IMR-90 (cell line): ENCODE data around the gene MYO9B. TPM values are rescaled to one million over a fixed set of nuclear protein-coding genes. Genes with fewer than 3 reads are reported as not detected.

ENCODE experiments used
- ATAC-seq: fragments of 200-7000 bp; cut with Tn5 transposase; 2 replicates; pipeline ENCODE4 v1.9.1; 2020; ENCODE audit warnings: low read depth, mild to moderate bottlenecking, moderate library complexity
- BruUV-seq: library from RNA; stranded (reverse); fragments of 400-500 nt; replicated peaks from 2 replicates; lab custom pipeline; 2021; lab: Mats Ljungman, UMichigan
- CTCF ChIA-PET: fragments of 300-600 bp; formaldehyde crosslinking; extraction: SDS; loops from one replicate; lab custom pipeline; 2021; ENCODE audit warnings: antibody characterized with exemption; lab: Yijun Ruan, JAX
- POLR2A ChIA-PET: fragments of 300-600 bp; sonication (Branson Sonifier 250); formaldehyde crosslinking; loops from one replicate; lab custom pipeline; 2022; ENCODE audit warnings: antibody characterized with exemption; ENCODE audit not compliant: unreplicated experiment; lab: Charles Lee
- DNase-seq: peaks from one replicate; pipeline ENCODE4 v3.0.0; 2013
- H2AFZ ChIP-seq: replicated peaks from 2 replicates; pipeline ENCODE3; 2013; ENCODE audit warnings: low read length, mild to moderate bottlenecking; ENCODE audit not compliant: poor library complexity
- H2AK5ac ChIP-seq: 2 replicates; pipeline ENCODE4 v1.6.1; 2013; ENCODE audit warnings: low read depth, low read length, inconsistent platforms
- H2AK9ac ChIP-seq: replicated peaks from 2 replicates; pipeline ENCODE3; 2013; ENCODE audit warnings: mild to moderate bottlenecking, low read depth, low read length, moderate library complexity; ENCODE audit not compliant: poor library complexity
- H2BK120ac ChIP-seq: 2 replicates; pipeline ENCODE4 v1.6.1; 2013; ENCODE audit warnings: low read depth, low read length, inconsistent platforms
- H2BK15ac ChIP-seq: 3 replicates; pipeline ENCODE4 v1.6.1; 2013; ENCODE audit warnings: low read depth, low read length, inconsistent platforms
- H2BK20ac ChIP-seq: 2 replicates; pipeline ENCODE4 v1.6.1; 2013; ENCODE audit warnings: low read depth, mild to moderate bottlenecking, inconsistent platforms, low read length, moderate library complexity
- H2BK5ac ChIP-seq: 2 replicates; pipeline ENCODE4 v1.6.1; 2013; ENCODE audit warnings: mild to moderate bottlenecking, low read depth, low read length, inconsistent platforms; ENCODE audit not compliant: poor library complexity, severe bottlenecking
- H3K14ac ChIP-seq: replicated peaks from 2 replicates; pipeline ENCODE4 v1.6.1; 2013; ENCODE audit warnings: low read depth, low read length, inconsistent platforms
- H3K18ac ChIP-seq: 2 replicates; pipeline ENCODE4 v1.6.1; 2013; ENCODE audit warnings: low read depth, low read length, control low read depth
- H3K23ac ChIP-seq: 2 replicates; pipeline ENCODE4 v1.6.1; 2013; ENCODE audit warnings: low read depth, low read length, inconsistent platforms
- H3K27ac ChIP-seq: 2 replicates; pipeline ENCODE4 v1.5.1; 2013; ENCODE audit warnings: mild to moderate bottlenecking, control low read depth, low read length; ENCODE audit not compliant: insufficient read depth
- H3K27me3 ChIP-seq: 2 replicates; pipeline ENCODE4 v1.6.1; 2013; ENCODE audit warnings: low read length; ENCODE audit not compliant: control insufficient read depth, insufficient read depth
- H3K36me3 ChIP-seq: 2 replicates; pipeline ENCODE4 v1.6.1; 2013; ENCODE audit warnings: low read length, mixed read lengths; ENCODE audit not compliant: control insufficient read depth, insufficient read depth
- H3K4ac ChIP-seq: 2 replicates; pipeline ENCODE4 v1.6.1; 2013; ENCODE audit warnings: low read depth, low read length, inconsistent platforms
- H3K4me1 ChIP-seq: 2 replicates; pipeline ENCODE4 v1.6.1; 2013; ENCODE audit warnings: low read length, mixed read lengths; ENCODE audit not compliant: control insufficient read depth, insufficient read depth
- H3K4me2 ChIP-seq: 2 replicates; pipeline ENCODE4 v1.6.1; 2013; ENCODE audit warnings: low read depth, mild to moderate bottlenecking, control low read depth, low read length, moderate library complexity
- H3K4me3 ChIP-seq: 2 replicates; pipeline ENCODE4 v1.5.1; 2013; ENCODE audit warnings: low read depth, mild to moderate bottlenecking, control low read depth, low read length, moderate library complexity; ENCODE audit not compliant: insufficient read depth
- H3K56ac ChIP-seq: 2 replicates; pipeline ENCODE4 v1.6.1; 2013; ENCODE audit warnings: low read length, inconsistent platforms; ENCODE audit not compliant: insufficient read depth; ENCODE audit errors: extremely low read depth
- H3K79me1 ChIP-seq, 2 experiments: 2 replicates each; pipeline ENCODE4 v1.6.1; 2013; ENCODE audit warnings: low read length in 2 of 2, inconsistent platforms in 1 of 2, low read depth in 1 of 2
- H3K9ac ChIP-seq: 2 replicates; pipeline ENCODE4 v1.6.1; 2013; ENCODE audit warnings: low read depth, low read length, control low read depth
- H3K9me1 ChIP-seq: 2 replicates; pipeline ENCODE4 v1.6.1; 2013; ENCODE audit warnings: low read length, inconsistent platforms; ENCODE audit not compliant: insufficient read depth
- H3K9me3 ChIP-seq: 2 replicates; pipeline ENCODE4 v1.6.1; 2013; ENCODE audit warnings: low read length; ENCODE audit not compliant: control insufficient read depth, insufficient read depth
- H4K20me1 ChIP-seq: 2 replicates; pipeline ENCODE4 v1.6.1; 2013; ENCODE audit warnings: low read length, inconsistent platforms; ENCODE audit not compliant: insufficient read depth
- H4K5ac ChIP-seq: 2 replicates; pipeline ENCODE4 v1.6.1; 2013; ENCODE audit warnings: mild to moderate bottlenecking, low read depth, low read length, control low read depth
- H4K8ac ChIP-seq, 2 experiments: 2 replicates each; pipeline ENCODE4 v1.6.1; 2013; ENCODE audit warnings: low read depth in 2 of 2, low read length in 2 of 2, control low read depth in 1 of 2, inconsistent platforms in 1 of 2
- H4K91ac ChIP-seq: 2 replicates; pipeline ENCODE4 v1.6.1; 2013; ENCODE audit warnings: low read depth, low read length, inconsistent platforms; ENCODE audit not compliant: insufficient read depth
- BHLHE40 ChIP-seq: fragments of 150-350 bp; IDR thresholded peaks from 2 replicates; pipeline ENCODE4 v1.6.1; 2016; ENCODE audit warnings: mild to moderate bottlenecking, low read depth, low read length
- CEBPB ChIP-seq: IDR thresholded peaks from 2 replicates; pipeline ENCODE4 v1.6.1; 2012; ENCODE audit warnings: low read depth, low read length, improper control_type of control experiment
- CHD1 ChIP-seq: IDR thresholded peaks from 2 replicates; pipeline ENCODE4 v1.6.1; 2012; ENCODE audit warnings: low read depth, low read length, improper control_type of control experiment
- CTCF ChIP-seq: conservative IDR thresholded peaks from 2 replicates; pipeline ENCODE4 v1.5.1; 2012; ENCODE audit warnings: mild to moderate bottlenecking, low read depth, low read length, improper control_type of control experiment
- ELK1 ChIP-seq: fragments of 150-350 bp; IDR thresholded peaks from 2 replicates; pipeline ENCODE4 v1.6.1; 2016; ENCODE audit warnings: low read depth, mild to moderate bottlenecking, low read length, moderate library complexity, borderline replicate concordance
- FOS ChIP-seq: fragments of 150-350 bp; IDR thresholded peaks from 2 replicates; pipeline ENCODE4 v1.6.1; 2016; ENCODE audit warnings: low read depth, low read length
- MAFK ChIP-seq: IDR thresholded peaks from 2 replicates; pipeline ENCODE4 v1.6.1; 2012; ENCODE audit warnings: low read depth, low read length, improper control_type of control experiment
- MAZ ChIP-seq: IDR thresholded peaks from 2 replicates; pipeline ENCODE4 v1.6.1; 2012; ENCODE audit warnings: low read depth, mild to moderate bottlenecking, low read length, improper control_type of control experiment, moderate library complexity, borderline replicate concordance
- MXI1 ChIP-seq: IDR thresholded peaks from 2 replicates; pipeline ENCODE4 v1.6.1; 2012; ENCODE audit warnings: low read depth, mild to moderate bottlenecking, low read length, moderate library complexity, borderline replicate concordance
- NFE2L2 ChIP-seq: fragments of 150-350 bp; IDR thresholded peaks from 2 replicates; pipeline ENCODE4 v1.6.1; 2016; ENCODE audit warnings: low read depth, mild to moderate bottlenecking, low read length
- POLR2A ChIP-seq: IDR thresholded peaks from 2 replicates; pipeline ENCODE4 v1.6.1; 2012; ENCODE audit warnings: mild to moderate bottlenecking, low read depth, low read length
- RAD21 ChIP-seq: IDR thresholded peaks from 2 replicates; pipeline ENCODE4 v1.6.1; 2012; ENCODE audit warnings: low read length, improper control_type of control experiment
- RCOR1 ChIP-seq: IDR thresholded peaks from 2 replicates; pipeline ENCODE4 v1.6.1; 2012; ENCODE audit warnings: mild to moderate bottlenecking, low read length, improper control_type of control experiment; ENCODE audit not compliant: insufficient replicate concordance
- RFX5 ChIP-seq: IDR thresholded peaks from 2 replicates; pipeline ENCODE4 v1.8.0; 2012; ENCODE audit warnings: low read depth, mild to moderate bottlenecking, low read length, moderate library complexity
- SMC3 ChIP-seq: fragments of 150-350 bp; IDR thresholded peaks from 2 replicates; pipeline ENCODE4 v1.6.1; 2016; ENCODE audit warnings: low read depth, mild to moderate bottlenecking, antibody characterized with exemption, low read length, moderate library complexity
- WGBS, 2 experiments: methylation state at CpG; one replicate each; pipeline versions ENCODE4 v1.1.5 to v1.1.7; 2013; ENCODE audit warnings: missing lambda C conversion rate in 2 of 2; ENCODE audit not compliant: insufficient read length in 1 of 2; ENCODE audit errors: extremely low coverage in 2 of 2; 5-methylcytosine and 5-hydroxymethylcytosine counted together
- dilution Hi-C: fragments of 300-500 bp; cut with HindIII; formaldehyde crosslinking; loops from one replicate; pipeline ENCODE4 v1.14.3; 2018; ENCODE audit warnings: low sequenced_read_pairs; ENCODE audit not compliant: unreplicated experiment
- in situ Hi-C: fragments of 300-500 bp; cut with MboI; formaldehyde crosslinking; loops from 3 replicates; pipeline ENCODE4 v1.14.3; 2019; ENCODE audit warnings: low sequenced_read_pairs, inconsistent platforms, mixed read lengths
- intact Hi-C: fragments of 100-400 bp; cut with micrococcal nuclease; formaldehyde crosslinking; loops from 2 replicates; pipeline ENCODE4 v1.10.0; 2022
- polyA plus RNA-seq, 3 experiments: library from polyadenylated mRNA; depleted of rRNA; stranded (reverse); fragments of >200 nt; gene quantifications; 2 replicates each; pipeline ENCODE4 v1.2.3, GENCODE V29; 2012; ENCODE audit warnings: low replicate concordance in 1 of 3
- total RNA-seq: library from RNA; depleted of rRNA; stranded (reverse); fragments of >200 nt; gene quantifications from 2 replicates; pipeline ENCODE4 v1.2.3, GENCODE V29; 2012

MYO9B gene
- total and polyA plus RNA-seq, 2 of the 4 experiments (the other 2 are of a cell fraction): 61.8 to 77.8 TPM

- in situ Hi-C loops (no loop called here), dilution Hi-C loops (no loop called here)
- no CpG with 5 or more reads among the region's 3 CpGs for WGBS, 2 experiments
Observed at GRCh38 chr19:17111766-17112165, 36.2 kb downstream of the MYO9B start.

More at GRCh38 chr19:17111766-17112165, 36.2 kb downstream of the MYO9B start:
- DNase-seq: no peak
- Histone ChIP-seq H2BK120ac (no peak overlapping the region), H3K4me3 (no peak overlapping the region), H4K5ac (no peak overlapping the region), H3K27me3 (no peaks in the 10 kb centered on the region), H2BK20ac (no peak overlapping the region), H4K20me1 (peaks cover 80% of the 10 kb centered on the region), H3K9me3 (no peaks in the 10 kb centered on the region), H3K56ac (no peak overlapping the region), H3K36me3 (peaks cover 47% of the 10 kb centered on the region), H3K79me1 (peaks cover 25 to 90% of the 10 kb centered on the region in 2 experiments), H2AFZ (no peak overlapping the region), H2BK5ac (no peak overlapping the region), H2BK15ac (no peak overlapping the region), H3K23ac (no peak overlapping the region), H4K8ac (no peak overlapping the region), H3K4ac (no peak overlapping the region), H3K27ac (no peak overlapping the region), H2AK9ac (no peak overlapping the region), H3K4me2 (no peak overlapping the region), H3K14ac (no peak overlapping the region), H3K18ac (no peak overlapping the region), H4K91ac (no peak overlapping the region), H3K9ac (no peak overlapping the region), H3K4me1 (peaks cover 18% of the 10 kb centered on the region), H3K9me1 (peaks cover 28% of the 10 kb centered on the region), H2AK5ac (peak overlapping the region; percentile 36; the same call in 1 of the 2 replicates)
- CTCF ChIA-PET: no interaction called here
- TF ChIP-seq ELK1: no peak
- no peak for TF ChIP-seq BHLHE40
- TF ChIP-seq CTCF: no peak
- no peak for TF ChIP-seq RFX5
- TF ChIP-seq RCOR1: no peak
- no peak for TF ChIP-seq RAD21
- no peak for TF ChIP-seq CEBPB
- TF ChIP-seq POLR2A: no peak
- TF ChIP-seq FOS: no peak
- no peak for TF ChIP-seq MAZ
- no peak for TF ChIP-seq MXI1
- no peak for TF ChIP-seq NFE2L2
- TF ChIP-seq MAFK: no peak
- no peak for TF ChIP-seq CHD1
- TF ChIP-seq SMC3: no peak
- POLR2A ChIA-PET: no interaction called here
- intact Hi-C loops: no loop called here
- no TSS peak for BruUV-seq
- no peak for ATAC-seq
